ENCODE measurements around the gene OPA3.

OPA3 gene

GRCh38 chr19:45500918-45501729, 83.5 kb downstream of the OPA3 start:
- DNase-seq, result no peak

DNA sequence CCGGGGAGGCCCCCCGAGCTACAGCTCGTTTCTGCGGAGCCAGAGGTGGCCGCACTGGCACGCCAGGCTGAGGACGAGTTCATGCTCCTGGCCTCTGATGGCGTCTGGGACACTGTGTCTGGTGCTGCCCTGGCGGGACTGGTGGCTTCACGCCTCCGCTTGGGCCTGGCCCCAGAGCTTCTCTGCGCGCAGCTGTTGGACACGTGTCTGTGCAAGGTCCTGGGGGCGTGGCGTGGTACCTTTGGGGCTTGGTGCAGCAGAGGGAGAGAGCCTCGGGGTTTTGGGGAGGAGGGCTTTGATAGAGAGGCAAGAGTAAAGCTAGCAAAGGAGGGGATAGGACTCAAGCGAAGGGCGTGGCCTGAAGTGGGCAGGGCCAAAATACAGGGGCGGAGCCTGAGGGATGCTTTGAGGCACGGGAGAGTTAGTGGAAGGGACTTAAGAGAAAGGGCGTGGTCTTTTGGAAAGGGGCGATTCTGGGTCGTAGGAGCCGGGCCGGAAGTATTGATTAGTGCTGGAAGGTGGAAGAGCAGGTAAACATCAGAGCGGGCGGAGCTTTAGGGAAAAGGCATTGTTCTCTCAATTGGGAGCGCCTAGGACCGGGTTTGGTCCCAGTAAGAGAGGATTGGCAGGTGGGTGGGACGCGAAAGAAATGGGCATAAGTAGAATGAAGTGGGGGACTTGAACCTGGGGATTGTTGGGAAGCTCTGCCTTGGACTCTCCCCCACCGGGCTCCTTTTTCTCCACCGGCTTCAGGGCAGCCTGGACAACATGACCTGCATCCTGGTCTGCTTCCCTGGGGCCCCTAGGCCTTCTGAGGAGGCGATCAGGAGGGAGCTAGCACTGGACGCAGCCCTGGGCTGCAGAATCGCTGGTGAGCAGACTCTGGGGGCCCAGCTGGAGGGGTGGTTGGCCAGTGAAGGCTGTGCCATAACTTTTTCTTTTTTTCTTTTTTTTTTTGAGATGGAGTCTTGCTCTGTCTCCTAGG, 85.1 kb downstream of the OPA3 start:
- DNase-seq, result peak; percentile 49

GRCh38 chr19:45498411-45499195, 86.0 kb downstream of the OPA3 start, which contains the start of gene PPM1N:
PPM1N (plus strand) TSS chr19:45498443; CDS start chr19:45498473, 30 bp downstream.
- DNase-seq, result no peak

GRCh38 chr19:45497791-45498190, 86.8 kb downstream of the OPA3 start:
- no peak for DNase-seq

GRCh38 chr19:45496349-45496953, 88.2 kb downstream of the OPA3 start:
- no peak for DNase-seq

- no peak for DNase-seq
These were observed 89.4 kb downstream of the OPA3 start for GRCh38 chr19:45495178-45495577.

GRCh38 chr19:45494261-45494916, 90.2 kb downstream of the OPA3 start:
- DNase-seq, result no peak

DNA sequence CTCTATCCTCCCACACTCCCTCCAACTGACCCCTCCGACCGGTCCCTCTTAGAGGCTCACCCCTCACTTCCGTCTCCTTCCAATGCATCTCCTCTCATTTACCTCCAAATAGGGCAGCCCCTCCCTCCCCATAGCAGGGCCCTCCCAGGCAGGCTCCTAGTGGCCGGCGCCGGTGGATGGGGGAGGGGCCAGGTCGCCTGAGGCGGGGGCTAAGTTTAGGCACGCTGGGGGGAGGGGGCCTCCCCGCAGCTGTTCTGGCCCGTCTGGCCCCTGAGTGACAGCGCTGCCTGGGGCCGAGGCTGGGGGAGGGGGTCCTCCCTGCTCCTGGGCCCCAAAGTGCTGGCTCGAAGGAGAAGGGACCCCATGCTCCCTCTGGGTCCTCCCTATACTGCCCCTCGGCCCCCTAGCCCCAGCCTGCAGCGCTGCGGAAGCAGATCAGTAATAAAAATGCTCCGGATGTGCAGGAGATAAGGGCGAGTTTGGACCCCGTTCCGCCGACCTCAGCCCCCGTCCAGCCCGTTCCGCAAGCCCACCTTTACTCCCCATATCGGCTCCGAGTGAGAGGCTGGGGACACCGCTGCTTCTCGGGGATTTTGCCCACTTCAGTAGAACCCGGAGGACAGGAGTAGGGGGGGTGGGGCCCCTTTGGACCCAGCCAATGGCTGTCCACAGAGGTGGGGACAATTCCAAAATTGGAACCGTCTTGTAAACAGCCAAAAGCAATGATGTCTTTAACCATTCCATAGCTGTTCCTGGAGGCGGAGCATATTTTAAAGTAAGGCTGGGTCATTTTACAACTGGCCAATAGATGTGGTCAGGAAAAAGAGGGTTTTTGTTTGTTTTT, 91.8 kb downstream of the OPA3 start:
- no peak for DNase-seq

- DNase-seq, result no peak
These were observed 92.4 kb downstream of the OPA3 start for GRCh38 chr19:45492137-45492626.

- DNase-seq, result no peak
These were observed 95.3 kb downstream of the OPA3 start for GRCh38 chr19:45489216-45489855.

GRCh38 chr19:45488708-45489107, 95.9 kb downstream of the OPA3 start:
- DNase-seq, result no peak

GRCh38 chr19:45485305-45486077, 99.1 kb downstream of the OPA3 start:
- DNase-seq, result peak; percentile 79

- no peak for DNase-seq
These were observed 100.2 kb downstream of the OPA3 start for GRCh38 chr19:45484273-45484945.

DNA sequence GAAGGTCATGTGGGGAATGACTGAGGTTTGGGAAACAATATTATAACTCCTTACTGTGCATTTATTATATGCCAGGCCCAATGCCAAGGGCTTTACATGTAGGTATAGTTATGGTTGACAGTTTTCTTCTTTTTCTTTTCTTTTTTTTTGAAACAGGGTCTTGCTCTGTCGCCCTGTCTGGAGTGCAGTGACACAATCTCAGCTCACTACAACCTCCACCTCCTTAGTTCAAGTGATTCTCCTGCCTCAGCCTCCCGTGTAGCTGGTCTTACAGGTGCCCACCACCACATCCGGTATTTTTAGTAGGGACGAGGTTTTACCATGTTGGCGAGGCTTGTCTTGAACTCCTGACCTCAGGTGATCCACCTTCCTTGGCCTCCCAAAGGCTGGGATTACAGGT, 101.6 kb downstream of the OPA3 start:
- DNase-seq, result no peak

DNA sequence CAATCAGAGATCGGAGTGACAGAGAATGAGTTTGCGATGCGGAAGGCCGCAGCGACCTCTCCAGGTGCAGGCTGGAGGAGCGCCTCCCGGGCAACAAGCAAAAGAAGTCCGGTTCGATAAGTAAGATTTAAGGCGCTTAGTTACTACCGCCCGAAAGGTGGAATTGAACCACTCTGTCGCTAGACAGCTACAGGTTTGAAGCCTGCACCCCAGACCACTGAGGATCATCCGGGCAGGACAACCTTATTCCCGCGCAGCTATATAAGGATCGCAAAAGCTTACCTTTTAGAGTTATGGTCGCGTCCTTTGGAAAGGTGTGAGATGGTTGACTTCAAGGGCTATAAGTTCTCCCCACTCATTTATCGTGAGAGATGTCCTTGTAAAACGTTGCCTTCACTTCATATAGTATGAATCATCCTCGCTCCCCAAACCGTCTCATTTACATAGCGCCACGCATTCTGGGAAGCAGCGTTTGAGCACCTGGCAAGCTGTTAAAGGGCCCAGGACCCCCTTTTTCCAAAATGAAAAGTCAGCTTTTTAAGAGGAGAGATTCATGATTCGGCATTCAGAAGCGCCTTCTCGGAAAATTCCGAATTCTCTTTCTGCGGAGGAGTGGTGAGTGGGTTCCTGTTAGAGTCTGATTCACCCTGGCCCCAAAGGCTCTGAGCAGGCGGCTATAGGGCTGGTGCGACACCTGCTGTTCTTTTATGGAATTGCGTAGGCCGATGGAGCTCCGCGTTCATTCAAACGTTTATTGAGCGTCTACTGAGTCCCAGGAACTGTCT, 106.0 kb downstream of the OPA3 start:
- DNase-seq, result peak; percentile 67

GRCh38 chr19:45477713-45478453, 106.7 kb downstream of the OPA3 start:
- no peak for DNase-seq

Measured in NCI-H1436 treated with DMSO at 0.1 percent for 48 hours (cell line).